IMR-90 (cell line): Measurements from ENCODE around the gene CYP2W1. TPM values are rescaled to one million over a fixed set of nuclear protein-coding genes. Genes with fewer than 3 reads are reported as not detected.

ENCODE experiments used
- ATAC-seq: fragments of 200-7000 bp; cut with Tn5 transposase; 2 replicates; pipeline ENCODE4 v1.9.1; 2020; ENCODE audit warnings: low read depth, mild to moderate bottlenecking, moderate library complexity
- BruUV-seq: library from RNA; stranded (reverse); fragments of 400-500 nt; replicated peaks from 2 replicates; lab custom pipeline; 2021; lab: Mats Ljungman, UMichigan
- CTCF ChIA-PET: fragments of 300-600 bp; formaldehyde crosslinking; extraction: SDS; loops from one replicate; lab custom pipeline; 2021; ENCODE audit warnings: antibody characterized with exemption; lab: Yijun Ruan, JAX
- POLR2A ChIA-PET: fragments of 300-600 bp; sonication (Branson Sonifier 250); formaldehyde crosslinking; loops from one replicate; lab custom pipeline; 2022; ENCODE audit warnings: antibody characterized with exemption; ENCODE audit not compliant: unreplicated experiment; lab: Charles Lee
- DNase-seq: peaks from one replicate; pipeline ENCODE4 v3.0.0; 2013
- H2AFZ ChIP-seq: replicated peaks from 2 replicates; pipeline ENCODE3; 2013; ENCODE audit warnings: low read length, mild to moderate bottlenecking; ENCODE audit not compliant: poor library complexity
- H2AK5ac ChIP-seq: 2 replicates; pipeline ENCODE4 v1.6.1; 2013; ENCODE audit warnings: low read depth, low read length, inconsistent platforms
- H2AK9ac ChIP-seq: replicated peaks from 2 replicates; pipeline ENCODE3; 2013; ENCODE audit warnings: mild to moderate bottlenecking, low read depth, low read length, moderate library complexity; ENCODE audit not compliant: poor library complexity
- H2BK120ac ChIP-seq: 2 replicates; pipeline ENCODE4 v1.6.1; 2013; ENCODE audit warnings: low read depth, low read length, inconsistent platforms
- H2BK15ac ChIP-seq: 3 replicates; pipeline ENCODE4 v1.6.1; 2013; ENCODE audit warnings: low read depth, low read length, inconsistent platforms
- H2BK20ac ChIP-seq: 2 replicates; pipeline ENCODE4 v1.6.1; 2013; ENCODE audit warnings: low read depth, mild to moderate bottlenecking, inconsistent platforms, low read length, moderate library complexity
- H2BK5ac ChIP-seq: 2 replicates; pipeline ENCODE4 v1.6.1; 2013; ENCODE audit warnings: mild to moderate bottlenecking, low read depth, low read length, inconsistent platforms; ENCODE audit not compliant: poor library complexity, severe bottlenecking
- H3K14ac ChIP-seq: replicated peaks from 2 replicates; pipeline ENCODE4 v1.6.1; 2013; ENCODE audit warnings: low read depth, low read length, inconsistent platforms
- H3K18ac ChIP-seq: 2 replicates; pipeline ENCODE4 v1.6.1; 2013; ENCODE audit warnings: low read depth, low read length, control low read depth
- H3K23ac ChIP-seq: 2 replicates; pipeline ENCODE4 v1.6.1; 2013; ENCODE audit warnings: low read depth, low read length, inconsistent platforms
- H3K27ac ChIP-seq: 2 replicates; pipeline ENCODE4 v1.5.1; 2013; ENCODE audit warnings: mild to moderate bottlenecking, control low read depth, low read length; ENCODE audit not compliant: insufficient read depth
- H3K27me3 ChIP-seq: 2 replicates; pipeline ENCODE4 v1.6.1; 2013; ENCODE audit warnings: low read length; ENCODE audit not compliant: control insufficient read depth, insufficient read depth
- H3K36me3 ChIP-seq: 2 replicates; pipeline ENCODE4 v1.6.1; 2013; ENCODE audit warnings: low read length, mixed read lengths; ENCODE audit not compliant: control insufficient read depth, insufficient read depth
- H3K4ac ChIP-seq: 2 replicates; pipeline ENCODE4 v1.6.1; 2013; ENCODE audit warnings: low read depth, low read length, inconsistent platforms
- H3K4me1 ChIP-seq: 2 replicates; pipeline ENCODE4 v1.6.1; 2013; ENCODE audit warnings: low read length, mixed read lengths; ENCODE audit not compliant: control insufficient read depth, insufficient read depth
- H3K4me2 ChIP-seq: 2 replicates; pipeline ENCODE4 v1.6.1; 2013; ENCODE audit warnings: low read depth, mild to moderate bottlenecking, control low read depth, low read length, moderate library complexity
- H3K4me3 ChIP-seq: 2 replicates; pipeline ENCODE4 v1.5.1; 2013; ENCODE audit warnings: low read depth, mild to moderate bottlenecking, control low read depth, low read length, moderate library complexity; ENCODE audit not compliant: insufficient read depth
- H3K56ac ChIP-seq: 2 replicates; pipeline ENCODE4 v1.6.1; 2013; ENCODE audit warnings: low read length, inconsistent platforms; ENCODE audit not compliant: insufficient read depth; ENCODE audit errors: extremely low read depth
- H3K79me1 ChIP-seq, 2 experiments: 2 replicates each; pipeline ENCODE4 v1.6.1; 2013; ENCODE audit warnings: low read length in 2 of 2, inconsistent platforms in 1 of 2, low read depth in 1 of 2
- H3K9ac ChIP-seq: 2 replicates; pipeline ENCODE4 v1.6.1; 2013; ENCODE audit warnings: low read depth, low read length, control low read depth
- H3K9me1 ChIP-seq: 2 replicates; pipeline ENCODE4 v1.6.1; 2013; ENCODE audit warnings: low read length, inconsistent platforms; ENCODE audit not compliant: insufficient read depth
- H3K9me3 ChIP-seq: 2 replicates; pipeline ENCODE4 v1.6.1; 2013; ENCODE audit warnings: low read length; ENCODE audit not compliant: control insufficient read depth, insufficient read depth
- H4K20me1 ChIP-seq: 2 replicates; pipeline ENCODE4 v1.6.1; 2013; ENCODE audit warnings: low read length, inconsistent platforms; ENCODE audit not compliant: insufficient read depth
- H4K5ac ChIP-seq: 2 replicates; pipeline ENCODE4 v1.6.1; 2013; ENCODE audit warnings: mild to moderate bottlenecking, low read depth, low read length, control low read depth
- H4K8ac ChIP-seq, 2 experiments: 2 replicates each; pipeline ENCODE4 v1.6.1; 2013; ENCODE audit warnings: low read depth in 2 of 2, low read length in 2 of 2, control low read depth in 1 of 2, inconsistent platforms in 1 of 2
- H4K91ac ChIP-seq: 2 replicates; pipeline ENCODE4 v1.6.1; 2013; ENCODE audit warnings: low read depth, low read length, inconsistent platforms; ENCODE audit not compliant: insufficient read depth
- BHLHE40 ChIP-seq: fragments of 150-350 bp; IDR thresholded peaks from 2 replicates; pipeline ENCODE4 v1.6.1; 2016; ENCODE audit warnings: mild to moderate bottlenecking, low read depth, low read length
- CEBPB ChIP-seq: IDR thresholded peaks from 2 replicates; pipeline ENCODE4 v1.6.1; 2012; ENCODE audit warnings: low read depth, low read length, improper control_type of control experiment
- CHD1 ChIP-seq: IDR thresholded peaks from 2 replicates; pipeline ENCODE4 v1.6.1; 2012; ENCODE audit warnings: low read depth, low read length, improper control_type of control experiment
- MAFK ChIP-seq: IDR thresholded peaks from 2 replicates; pipeline ENCODE4 v1.6.1; 2012; ENCODE audit warnings: low read depth, low read length, improper control_type of control experiment
- RAD21 ChIP-seq: IDR thresholded peaks from 2 replicates; pipeline ENCODE4 v1.6.1; 2012; ENCODE audit warnings: low read length, improper control_type of control experiment
- RCOR1 ChIP-seq: IDR thresholded peaks from 2 replicates; pipeline ENCODE4 v1.6.1; 2012; ENCODE audit warnings: mild to moderate bottlenecking, low read length, improper control_type of control experiment; ENCODE audit not compliant: insufficient replicate concordance
- RFX5 ChIP-seq: IDR thresholded peaks from 2 replicates; pipeline ENCODE4 v1.8.0; 2012; ENCODE audit warnings: low read depth, mild to moderate bottlenecking, low read length, moderate library complexity
- WGBS, 2 experiments: methylation state at CpG; one replicate each; pipeline versions ENCODE4 v1.1.5 to v1.1.7; 2013; ENCODE audit warnings: missing lambda C conversion rate in 2 of 2; ENCODE audit not compliant: insufficient read length in 1 of 2; ENCODE audit errors: extremely low coverage in 2 of 2; 5-methylcytosine and 5-hydroxymethylcytosine counted together
- dilution Hi-C: fragments of 300-500 bp; cut with HindIII; formaldehyde crosslinking; loops from one replicate; pipeline ENCODE4 v1.14.3; 2018; ENCODE audit warnings: low sequenced_read_pairs; ENCODE audit not compliant: unreplicated experiment
- in situ Hi-C: fragments of 300-500 bp; cut with MboI; formaldehyde crosslinking; loops from 3 replicates; pipeline ENCODE4 v1.14.3; 2019; ENCODE audit warnings: low sequenced_read_pairs, inconsistent platforms, mixed read lengths
- intact Hi-C: fragments of 100-400 bp; cut with micrococcal nuclease; formaldehyde crosslinking; loops from 2 replicates; pipeline ENCODE4 v1.10.0; 2022
- polyA plus RNA-seq, 3 experiments: library from polyadenylated mRNA; depleted of rRNA; stranded (reverse); fragments of >200 nt; gene quantifications; 2 replicates each; pipeline ENCODE4 v1.2.3, GENCODE V29; 2012; ENCODE audit warnings: low replicate concordance in 1 of 3
- total RNA-seq: library from RNA; depleted of rRNA; stranded (reverse); fragments of >200 nt; gene quantifications from 2 replicates; pipeline ENCODE4 v1.2.3, GENCODE V29; 2012
- TF ChIP-seq, protein P1 (sequence below): conservative IDR thresholded peaks from 2 replicates; pipeline ENCODE4 v1.5.1; 2012; ENCODE audit warnings: mild to moderate bottlenecking, low read depth, low read length, improper control_type of control experiment
- TF ChIP-seq, protein P2 (sequence below): fragments of 150-350 bp; IDR thresholded peaks from 2 replicates; pipeline ENCODE4 v1.6.1; 2017; ENCODE audit warnings: mild to moderate bottlenecking, antibody characterized with exemption, low read length, low read depth

The CYP2W1 gene
- total and polyA plus RNA-seq, 2 of the 4 experiments (the other 2 are of a cell fraction), result not detected

DNA sequence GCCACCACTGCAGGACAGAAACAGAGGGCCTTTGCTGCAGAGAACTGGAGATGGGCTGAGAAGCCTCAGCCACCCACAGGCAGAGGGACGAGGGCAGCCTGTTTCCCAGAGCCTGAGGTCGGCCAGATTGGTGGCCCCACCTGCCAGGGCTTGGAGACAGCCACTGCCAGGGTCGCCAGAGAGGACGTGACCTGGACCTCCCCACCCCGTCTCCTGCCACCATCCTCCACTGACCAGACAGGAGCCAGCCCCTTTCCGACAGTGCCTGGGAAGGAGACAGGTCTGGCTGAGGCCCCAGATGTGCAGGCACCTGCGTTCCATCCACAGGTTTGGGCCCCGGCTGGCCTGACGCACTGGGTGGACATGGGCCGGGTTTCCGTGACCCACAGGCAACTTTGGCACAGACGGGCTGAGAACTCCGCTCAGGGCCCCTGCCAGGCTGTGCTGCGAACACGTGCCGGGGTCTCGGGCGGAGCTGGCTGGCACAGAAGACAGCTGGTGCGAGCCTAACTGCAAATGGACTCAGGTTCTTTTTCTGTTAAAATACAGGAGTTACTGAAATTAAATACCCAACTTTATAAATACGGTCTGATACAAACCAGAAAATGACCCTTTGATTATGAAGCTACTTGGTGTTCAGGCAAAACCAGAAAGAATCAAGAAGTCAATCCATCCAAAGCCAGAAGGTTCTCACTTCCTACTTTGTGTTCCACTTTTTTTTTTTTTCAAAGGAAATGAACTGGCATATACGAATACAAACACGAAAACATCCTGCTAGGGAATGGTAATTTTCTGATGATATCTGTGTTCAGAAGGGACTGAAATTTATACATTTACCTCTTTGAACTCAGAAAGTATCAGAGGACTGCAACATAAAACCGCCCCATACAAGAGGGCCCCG, 14.5 kb upstream of the CYP2W1 start (continued):
- TF ChIP-seq, protein P1, sequence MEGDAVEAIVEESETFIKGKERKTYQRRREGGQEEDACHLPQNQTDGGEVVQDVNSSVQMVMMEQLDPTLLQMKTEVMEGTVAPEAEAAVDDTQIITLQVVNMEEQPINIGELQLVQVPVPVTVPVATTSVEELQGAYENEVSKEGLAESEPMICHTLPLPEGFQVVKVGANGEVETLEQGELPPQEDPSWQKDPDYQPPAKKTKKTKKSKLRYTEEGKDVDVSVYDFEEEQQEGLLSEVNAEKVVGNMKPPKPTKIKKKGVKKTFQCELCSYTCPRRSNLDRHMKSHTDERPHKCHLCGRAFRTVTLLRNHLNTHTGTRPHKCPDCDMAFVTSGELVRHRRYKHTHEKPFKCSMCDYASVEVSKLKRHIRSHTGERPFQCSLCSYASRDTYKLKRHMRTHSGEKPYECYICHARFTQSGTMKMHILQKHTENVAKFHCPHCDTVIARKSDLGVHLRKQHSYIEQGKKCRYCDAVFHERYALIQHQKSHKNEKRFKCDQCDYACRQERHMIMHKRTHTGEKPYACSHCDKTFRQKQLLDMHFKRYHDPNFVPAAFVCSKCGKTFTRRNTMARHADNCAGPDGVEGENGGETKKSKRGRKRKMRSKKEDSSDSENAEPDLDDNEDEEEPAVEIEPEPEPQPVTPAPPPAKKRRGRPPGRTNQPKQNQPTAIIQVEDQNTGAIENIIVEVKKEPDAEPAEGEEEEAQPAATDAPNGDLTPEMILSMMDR, result no peak
- no peak for TF ChIP-seq RAD21

DNA sequence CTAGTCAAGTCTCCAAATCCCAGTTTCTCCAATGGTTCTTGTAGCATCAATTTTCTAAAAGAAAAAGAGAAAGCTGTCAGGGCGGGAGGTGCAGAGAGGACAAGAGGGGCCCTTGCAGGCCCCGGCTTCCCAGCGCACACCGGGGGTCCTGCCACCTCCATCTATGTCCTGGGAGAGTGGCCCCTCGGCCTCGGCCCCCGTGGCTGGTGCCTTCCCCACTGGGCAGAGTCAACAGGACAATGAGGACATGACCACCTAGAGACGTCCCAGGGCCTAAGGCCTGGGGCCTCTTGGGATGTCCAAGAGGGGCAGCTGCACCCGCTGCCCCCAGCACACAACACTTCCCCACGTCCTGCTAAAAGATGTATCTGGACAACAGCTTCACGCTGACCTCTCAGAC, 13.6 kb upstream of the CYP2W1 start:
- no peak overlapping the region for H2AFZ ChIP-seq
- no peak overlapping the region for H4K5ac ChIP-seq
- no peak overlapping the region for H4K8ac ChIP-seq
- TF ChIP-seq, protein P2, sequence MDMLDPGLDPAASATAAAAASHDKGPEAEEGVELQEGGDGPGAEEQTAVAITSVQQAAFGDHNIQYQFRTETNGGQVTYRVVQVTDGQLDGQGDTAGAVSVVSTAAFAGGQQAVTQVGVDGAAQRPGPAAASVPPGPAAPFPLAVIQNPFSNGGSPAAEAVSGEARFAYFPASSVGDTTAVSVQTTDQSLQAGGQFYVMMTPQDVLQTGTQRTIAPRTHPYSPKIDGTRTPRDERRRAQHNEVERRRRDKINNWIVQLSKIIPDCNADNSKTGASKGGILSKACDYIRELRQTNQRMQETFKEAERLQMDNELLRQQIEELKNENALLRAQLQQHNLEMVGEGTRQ, result no peak
- no peak for TF ChIP-seq MAFK
- no peak for TF ChIP-seq RCOR1
- no peak for TF ChIP-seq RAD21
- TF ChIP-seq, protein P1, result no peak
- TF ChIP-seq BHLHE40, result no peak
- TF ChIP-seq CHD1, result no peak
- no peak for TF ChIP-seq RFX5
- TF ChIP-seq CEBPB, result no peak
- no peak overlapping the region for H3K23ac ChIP-seq
- intact Hi-C loops, result no loop called here
- CTCF ChIA-PET, result no interaction called here
- no peaks in the 10 kb centered on the region for H3K27me3 ChIP-seq
- H2AK5ac ChIP-seq, result no peak overlapping the region
- H3K9ac ChIP-seq, result no peak overlapping the region
- H3K4ac ChIP-seq, result no peak overlapping the region
- H2BK15ac ChIP-seq, result no peak overlapping the region
- no peak overlapping the region for H2AK9ac ChIP-seq
- no peaks in the 10 kb centered on the region for H3K9me3 ChIP-seq
- peaks cover 23 to 55% of the 10 kb centered on the region in 2 experiments for H3K79me1 ChIP-seq
- H4K20me1 ChIP-seq, result peaks cover 60% of the 10 kb centered on the region
- DNase-seq, result no peak
- no peak overlapping the region for H2BK120ac ChIP-seq
- 100% methylated on average over 1 of the region's 11 CpGs; no CpG with 5 or more reads in 1 of the 2 experiments for WGBS, 2 experiments
- no peak overlapping the region for H3K4me3 ChIP-seq
- in situ Hi-C loops, result no loop called here
- no peak overlapping the region for H3K4me2 ChIP-seq
- H2BK20ac ChIP-seq, result no peak overlapping the region
- peaks cover 38% of the 10 kb centered on the region for H3K36me3 ChIP-seq
- no peak overlapping the region for H3K14ac ChIP-seq
- H3K4me1 ChIP-seq, result no peaks in the 10 kb centered on the region; the same call in 1 of the 2 replicates
- H3K27ac ChIP-seq, result no peak overlapping the region
- H4K91ac ChIP-seq, result no peak overlapping the region
- peaks cover 4% of the 10 kb centered on the region; the same call in 1 of the 2 replicates for H3K9me1 ChIP-seq
- no peak for ATAC-seq
- no TSS peak for BruUV-seq
- no peak overlapping the region for H3K56ac ChIP-seq
- dilution Hi-C loops, result no loop called here
- no peak overlapping the region for H2BK5ac ChIP-seq
- POLR2A ChIA-PET, result no interaction called here
- H3K18ac ChIP-seq, result no peak overlapping the region
